ENCODE measurements around the gene PTCRA. TPM values are rescaled to one million over a fixed set of nuclear protein-coding genes. Genes with fewer than 3 reads are reported as not detected.

Gene PTCRA
- total and polyA plus RNA-seq, 2 experiments from 2014 or later, result not detected

DNA sequence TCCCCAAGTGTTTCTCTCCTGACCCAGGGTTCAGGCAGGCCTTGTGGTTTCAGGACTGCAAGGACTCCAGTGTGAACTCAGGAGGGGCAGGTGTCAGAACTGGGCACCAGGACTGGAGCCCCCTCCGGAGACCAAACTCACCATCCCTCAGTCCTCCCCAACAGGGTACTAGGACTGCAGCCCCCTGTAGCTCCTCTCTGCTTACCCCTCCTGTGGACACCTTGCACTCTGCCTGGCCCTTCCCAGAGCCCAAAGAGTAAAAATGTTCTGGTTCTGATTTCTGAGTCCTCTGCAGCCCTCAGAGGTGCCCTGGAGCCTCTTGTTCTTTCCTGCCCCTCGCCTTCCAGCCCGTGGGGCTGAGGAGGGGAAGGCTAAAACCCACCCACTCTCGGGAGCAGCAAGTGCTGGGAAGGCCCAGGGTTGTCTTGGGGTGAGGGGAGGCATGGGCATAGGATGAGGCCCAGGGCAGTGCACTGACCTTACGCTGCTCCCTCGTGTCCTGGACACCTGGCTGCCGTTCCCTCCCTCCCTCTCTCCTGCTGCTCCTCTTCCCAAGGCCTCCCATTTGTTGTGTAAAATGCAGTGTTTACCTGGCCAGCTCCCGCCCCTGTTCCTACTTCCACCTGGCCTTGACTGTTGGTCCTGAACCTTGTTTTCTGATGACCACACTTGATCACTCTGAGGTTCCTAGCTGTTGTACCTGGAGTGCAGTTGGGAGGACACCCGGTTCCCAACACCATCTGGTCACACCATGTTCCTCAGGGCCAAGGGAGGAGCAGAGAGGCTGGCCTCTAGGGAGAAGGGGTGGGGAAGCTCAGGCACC, 23.3 kb downstream of the PTCRA start:
- Histone ChIP-seq H3K4me3 (no peak overlapping the region), H3K79me2 (replicated peaks; ENCODE audit: insufficient read depth) (peaks cover 13% of the 10 kb centered on the region), H4K20me1 (replicated peaks; ENCODE audit: insufficient read depth) (peaks cover 7% of the 10 kb centered on the region; the same call in 1 of the 2 replicates), H3K27ac (ENCODE audit: low read depth) (0 out of 2 replicates have a peak overlapping the region, but pooled peaks have one; percentile 37), H3F3A (replicated peaks; ENCODE audit: low read depth) (0 out of 2 replicates have a peak, but pooled peaks cover 10% of the 10 kb centered on the region), H3K4me1 (ENCODE audit: insufficient read depth) (no peaks in the 10 kb centered on the region), H3K36me3 (ENCODE audit: insufficient read depth) (peaks cover 20% of the 10 kb centered on the region), H3K4me2 (no peak overlapping the region), H3K27me3 (ENCODE audit: insufficient read depth) (no peaks in the 10 kb centered on the region), H2AFZ (no peak overlapping the region), H3K9me2 (ENCODE audit: insufficient read depth) (no peaks in the 10 kb centered on the region)
- H3K27me3 Mint-ChIP-seq (ENCODE audit: insufficient read depth, low read depth, poor library complexity), result peaks cover 11% of the 10 kb centered on the region
- TF ChIP-seq, protein P1, sequence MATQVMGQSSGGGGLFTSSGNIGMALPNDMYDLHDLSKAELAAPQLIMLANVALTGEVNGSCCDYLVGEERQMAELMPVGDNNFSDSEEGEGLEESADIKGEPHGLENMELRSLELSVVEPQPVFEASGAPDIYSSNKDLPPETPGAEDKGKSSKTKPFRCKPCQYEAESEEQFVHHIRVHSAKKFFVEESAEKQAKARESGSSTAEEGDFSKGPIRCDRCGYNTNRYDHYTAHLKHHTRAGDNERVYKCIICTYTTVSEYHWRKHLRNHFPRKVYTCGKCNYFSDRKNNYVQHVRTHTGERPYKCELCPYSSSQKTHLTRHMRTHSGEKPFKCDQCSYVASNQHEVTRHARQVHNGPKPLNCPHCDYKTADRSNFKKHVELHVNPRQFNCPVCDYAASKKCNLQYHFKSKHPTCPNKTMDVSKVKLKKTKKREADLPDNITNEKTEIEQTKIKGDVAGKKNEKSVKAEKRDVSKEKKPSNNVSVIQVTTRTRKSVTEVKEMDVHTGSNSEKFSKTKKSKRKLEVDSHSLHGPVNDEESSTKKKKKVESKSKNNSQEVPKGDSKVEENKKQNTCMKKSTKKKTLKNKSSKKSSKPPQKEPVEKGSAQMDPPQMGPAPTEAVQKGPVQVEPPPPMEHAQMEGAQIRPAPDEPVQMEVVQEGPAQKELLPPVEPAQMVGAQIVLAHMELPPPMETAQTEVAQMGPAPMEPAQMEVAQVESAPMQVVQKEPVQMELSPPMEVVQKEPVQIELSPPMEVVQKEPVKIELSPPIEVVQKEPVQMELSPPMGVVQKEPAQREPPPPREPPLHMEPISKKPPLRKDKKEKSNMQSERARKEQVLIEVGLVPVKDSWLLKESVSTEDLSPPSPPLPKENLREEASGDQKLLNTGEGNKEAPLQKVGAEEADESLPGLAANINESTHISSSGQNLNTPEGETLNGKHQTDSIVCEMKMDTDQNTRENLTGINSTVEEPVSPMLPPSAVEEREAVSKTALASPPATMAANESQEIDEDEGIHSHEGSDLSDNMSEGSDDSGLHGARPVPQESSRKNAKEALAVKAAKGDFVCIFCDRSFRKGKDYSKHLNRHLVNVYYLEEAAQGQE (IDR thresholded peaks at IDR 0.05; ENCODE audit: unreplicated experiment), result no peak
- TF ChIP-seq ZNF331 (CRISPR knock-in tag; IDR thresholded peaks at IDR 0.05; ENCODE audit: low read depth), result no peak
- TF ChIP-seq STAT1 (IDR thresholded peaks at IDR 0.05; ENCODE audit: unreplicated experiment), result no peak
- TF ChIP-seq, protein P2, sequence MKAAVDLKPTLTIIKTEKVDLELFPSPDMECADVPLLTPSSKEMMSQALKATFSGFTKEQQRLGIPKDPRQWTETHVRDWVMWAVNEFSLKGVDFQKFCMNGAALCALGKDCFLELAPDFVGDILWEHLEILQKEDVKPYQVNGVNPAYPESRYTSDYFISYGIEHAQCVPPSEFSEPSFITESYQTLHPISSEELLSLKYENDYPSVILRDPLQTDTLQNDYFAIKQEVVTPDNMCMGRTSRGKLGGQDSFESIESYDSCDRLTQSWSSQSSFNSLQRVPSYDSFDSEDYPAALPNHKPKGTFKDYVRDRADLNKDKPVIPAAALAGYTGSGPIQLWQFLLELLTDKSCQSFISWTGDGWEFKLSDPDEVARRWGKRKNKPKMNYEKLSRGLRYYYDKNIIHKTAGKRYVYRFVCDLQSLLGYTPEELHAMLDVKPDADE (IDR thresholded peaks at IDR 0.05), result no peak
- TF ChIP-seq EZH2 (IDR thresholded peaks at IDR 0.05; ENCODE audit: low read depth, unreplicated experiment), result no peak
- no peak for TF ChIP-seq JUNB (IDR thresholded peaks at IDR 0.05; ENCODE audit: unreplicated experiment)
- no peak for TF ChIP-seq EZH2phosphoT487 (IDR thresholded peaks at IDR 0.05; ENCODE audit: unreplicated experiment)
- TF ChIP-seq, protein P3, sequence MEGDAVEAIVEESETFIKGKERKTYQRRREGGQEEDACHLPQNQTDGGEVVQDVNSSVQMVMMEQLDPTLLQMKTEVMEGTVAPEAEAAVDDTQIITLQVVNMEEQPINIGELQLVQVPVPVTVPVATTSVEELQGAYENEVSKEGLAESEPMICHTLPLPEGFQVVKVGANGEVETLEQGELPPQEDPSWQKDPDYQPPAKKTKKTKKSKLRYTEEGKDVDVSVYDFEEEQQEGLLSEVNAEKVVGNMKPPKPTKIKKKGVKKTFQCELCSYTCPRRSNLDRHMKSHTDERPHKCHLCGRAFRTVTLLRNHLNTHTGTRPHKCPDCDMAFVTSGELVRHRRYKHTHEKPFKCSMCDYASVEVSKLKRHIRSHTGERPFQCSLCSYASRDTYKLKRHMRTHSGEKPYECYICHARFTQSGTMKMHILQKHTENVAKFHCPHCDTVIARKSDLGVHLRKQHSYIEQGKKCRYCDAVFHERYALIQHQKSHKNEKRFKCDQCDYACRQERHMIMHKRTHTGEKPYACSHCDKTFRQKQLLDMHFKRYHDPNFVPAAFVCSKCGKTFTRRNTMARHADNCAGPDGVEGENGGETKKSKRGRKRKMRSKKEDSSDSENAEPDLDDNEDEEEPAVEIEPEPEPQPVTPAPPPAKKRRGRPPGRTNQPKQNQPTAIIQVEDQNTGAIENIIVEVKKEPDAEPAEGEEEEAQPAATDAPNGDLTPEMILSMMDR (conservative IDR thresholded peaks at IDR 0.05; ENCODE audit: low read depth in 2 of 2), result no peak
- no peak for TF ChIP-seq CREB1 (CRISPR knock-in tag; IDR thresholded peaks at IDR 0.05; ENCODE audit: low read depth)
- TF ChIP-seq, protein P4, sequence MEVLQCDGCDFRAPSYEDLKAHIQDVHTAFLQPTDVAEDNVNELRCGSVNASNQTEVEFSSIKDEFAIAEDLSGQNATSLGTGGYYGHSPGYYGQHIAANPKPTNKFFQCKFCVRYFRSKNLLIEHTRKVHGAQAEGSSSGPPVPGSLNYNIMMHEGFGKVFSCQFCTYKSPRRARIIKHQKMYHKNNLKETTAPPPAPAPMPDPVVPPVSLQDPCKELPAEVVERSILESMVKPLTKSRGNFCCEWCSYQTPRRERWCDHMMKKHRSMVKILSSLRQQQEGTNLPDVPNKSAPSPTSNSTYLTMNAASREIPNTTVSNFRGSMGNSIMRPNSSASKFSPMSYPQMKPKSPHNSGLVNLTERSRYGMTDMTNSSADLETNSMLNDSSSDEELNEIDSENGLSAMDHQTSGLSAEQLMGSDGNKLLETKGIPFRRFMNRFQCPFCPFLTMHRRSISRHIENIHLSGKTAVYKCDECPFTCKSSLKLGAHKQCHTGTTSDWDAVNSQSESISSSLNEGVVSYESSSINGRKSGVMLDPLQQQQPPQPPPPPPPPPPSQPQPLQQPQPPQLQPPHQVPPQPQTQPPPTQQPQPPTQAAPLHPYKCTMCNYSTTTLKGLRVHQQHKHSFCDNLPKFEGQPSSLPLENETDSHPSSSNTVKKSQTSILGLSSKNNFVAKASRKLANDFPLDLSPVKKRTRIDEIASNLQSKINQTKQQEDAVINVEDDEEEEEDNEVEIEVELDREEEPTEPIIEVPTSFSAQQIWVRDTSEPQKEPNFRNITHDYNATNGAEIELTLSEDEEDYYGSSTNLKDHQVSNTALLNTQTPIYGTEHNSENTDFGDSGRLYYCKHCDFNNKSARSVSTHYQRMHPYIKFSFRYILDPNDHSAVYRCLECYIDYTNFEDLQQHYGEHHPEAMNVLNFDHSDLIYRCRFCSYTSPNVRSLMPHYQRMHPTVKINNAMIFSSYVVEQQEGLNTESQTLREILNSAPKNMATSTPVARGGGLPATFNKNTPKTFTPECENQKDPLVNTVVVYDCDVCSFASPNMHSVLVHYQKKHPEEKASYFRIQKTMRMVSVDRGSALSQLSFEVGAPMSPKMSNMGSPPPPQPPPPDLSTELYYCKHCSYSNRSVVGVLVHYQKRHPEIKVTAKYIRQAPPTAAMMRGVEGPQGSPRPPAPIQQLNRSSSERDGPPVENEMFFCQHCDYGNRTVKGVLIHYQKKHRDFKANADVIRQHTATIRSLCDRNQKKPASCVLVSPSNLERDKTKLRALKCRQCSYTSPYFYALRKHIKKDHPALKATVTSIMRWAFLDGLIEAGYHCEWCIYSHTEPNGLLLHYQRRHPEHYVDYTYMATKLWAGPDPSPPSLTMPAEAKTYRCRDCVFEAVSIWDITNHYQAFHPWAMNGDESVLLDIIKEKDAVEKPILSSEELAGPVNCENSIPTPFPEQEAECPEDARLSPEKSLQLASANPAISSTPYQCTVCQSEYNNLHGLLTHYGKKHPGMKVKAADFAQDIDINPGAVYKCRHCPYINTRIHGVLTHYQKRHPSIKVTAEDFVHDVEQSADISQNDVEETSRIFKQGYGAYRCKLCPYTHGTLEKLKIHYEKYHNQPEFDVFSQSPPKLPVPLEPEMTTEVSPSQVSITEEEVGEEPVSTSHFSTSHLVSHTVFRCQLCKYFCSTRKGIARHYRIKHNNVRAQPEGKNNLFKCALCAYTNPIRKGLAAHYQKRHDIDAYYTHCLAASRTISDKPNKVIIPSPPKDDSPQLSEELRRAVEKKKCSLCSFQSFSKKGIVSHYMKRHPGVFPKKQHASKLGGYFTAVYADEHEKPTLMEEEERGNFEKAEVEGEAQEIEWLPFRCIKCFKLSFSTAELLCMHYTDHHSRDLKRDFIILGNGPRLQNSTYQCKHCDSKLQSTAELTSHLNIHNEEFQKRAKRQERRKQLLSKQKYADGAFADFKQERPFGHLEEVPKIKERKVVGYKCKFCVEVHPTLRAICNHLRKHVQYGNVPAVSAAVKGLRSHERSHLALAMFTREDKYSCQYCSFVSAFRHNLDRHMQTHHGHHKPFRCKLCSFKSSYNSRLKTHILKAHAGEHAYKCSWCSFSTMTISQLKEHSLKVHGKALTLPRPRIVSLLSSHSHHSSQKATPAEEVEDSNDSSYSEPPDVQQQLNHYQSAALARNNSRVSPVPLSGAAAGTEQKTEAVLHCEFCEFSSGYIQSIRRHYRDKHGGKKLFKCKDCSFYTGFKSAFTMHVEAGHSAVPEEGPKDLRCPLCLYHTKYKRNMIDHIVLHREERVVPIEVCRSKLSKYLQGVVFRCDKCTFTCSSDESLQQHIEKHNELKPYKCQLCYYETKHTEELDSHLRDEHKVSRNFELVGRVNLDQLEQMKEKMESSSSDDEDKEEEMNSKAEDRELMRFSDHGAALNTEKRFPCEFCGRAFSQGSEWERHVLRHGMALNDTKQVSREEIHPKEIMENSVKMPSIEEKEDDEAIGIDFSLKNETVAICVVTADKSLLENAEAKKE (CRISPR knock-in tag; IDR thresholded peaks at IDR 0.05), result no peak
- TF ChIP-seq NANOG (IDR thresholded peaks at IDR 0.05; ENCODE audit: borderline replicate concordance), result no peak
- TF ChIP-seq ZNF114 (CRISPR knock-in tag; IDR thresholded peaks at IDR 0.05), result no peak
- no peak for TF ChIP-seq POLR2AphosphoS5 (IDR thresholded peaks at IDR 0.05; ENCODE audit: low read depth)
- H3K27ac Mint-ChIP-seq, result peak overlapping the region; percentile 24
- H3K9me3 Mint-ChIP-seq, result no peaks in the 10 kb centered on the region
- DNase-seq (ENCODE audit: low spot score) (peak; percentile 21), ATAC-seq (peak; percentile 70)
- H3K4me3 Mint-ChIP-seq, result no peak overlapping the region; the same call in 2 of the 3 replicates
- peaks cover 16% of the 10 kb centered on the region for H3K4me1 Mint-ChIP-seq
- H3K36me3 Mint-ChIP-seq (ENCODE audit: low read depth), result peaks cover 67% of the 10 kb centered on the region
